IPS DF 4.7 (cell line): ENCODE data around the gene BAIAP2.

Source experiments
- DNase-seq: peaks from one replicate; pipeline ENCODE4 v3.0.0-alpha.2; 2013; ENCODE audit warnings: low spot score; ENCODE audit errors: extremely low read depth

BAIAP2 gene

DNA sequence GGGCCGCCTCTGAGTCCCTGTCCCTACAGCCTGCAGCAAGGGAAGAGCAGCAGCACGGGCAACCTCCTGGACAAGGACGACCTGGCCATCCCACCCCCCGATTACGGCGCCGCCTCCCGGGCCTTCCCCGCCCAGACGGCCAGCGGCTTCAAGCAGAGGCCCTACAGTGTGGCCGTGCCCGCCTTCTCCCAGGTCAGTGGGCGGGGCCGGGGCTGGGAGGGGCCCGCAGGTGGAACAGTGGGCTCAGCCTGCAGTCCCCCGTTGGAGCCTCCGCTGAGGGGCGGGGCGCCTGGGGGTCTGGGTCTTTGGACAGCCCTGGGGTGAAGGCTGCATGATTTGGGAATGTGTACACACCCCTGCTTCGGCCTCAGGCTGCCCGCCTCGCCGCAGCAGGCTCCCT is 71.8 kb downstream of the BAIAP2 start:
- no peak for DNase-seq

DNA sequence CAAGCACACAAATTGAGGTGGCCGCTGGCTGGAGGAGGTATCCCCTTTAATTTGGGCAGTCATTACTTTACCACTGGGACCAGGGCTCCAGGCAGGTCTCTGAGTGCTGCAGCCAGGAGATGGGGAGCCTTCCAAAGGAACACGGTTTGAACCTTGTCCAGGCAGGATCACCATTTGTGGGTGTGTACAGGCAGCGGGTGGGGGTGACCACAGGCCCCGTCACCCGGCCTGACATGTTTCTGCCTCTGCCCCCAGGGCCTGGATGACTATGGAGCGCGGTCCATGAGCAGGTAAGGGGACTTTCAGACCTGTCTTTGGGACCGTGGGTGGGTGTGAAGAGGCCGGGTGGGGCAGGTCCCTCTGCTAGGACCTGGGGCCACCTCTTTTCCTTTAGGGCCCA is 73.3 kb downstream of the BAIAP2 start:
- DNase-seq: no peak

DNA sequence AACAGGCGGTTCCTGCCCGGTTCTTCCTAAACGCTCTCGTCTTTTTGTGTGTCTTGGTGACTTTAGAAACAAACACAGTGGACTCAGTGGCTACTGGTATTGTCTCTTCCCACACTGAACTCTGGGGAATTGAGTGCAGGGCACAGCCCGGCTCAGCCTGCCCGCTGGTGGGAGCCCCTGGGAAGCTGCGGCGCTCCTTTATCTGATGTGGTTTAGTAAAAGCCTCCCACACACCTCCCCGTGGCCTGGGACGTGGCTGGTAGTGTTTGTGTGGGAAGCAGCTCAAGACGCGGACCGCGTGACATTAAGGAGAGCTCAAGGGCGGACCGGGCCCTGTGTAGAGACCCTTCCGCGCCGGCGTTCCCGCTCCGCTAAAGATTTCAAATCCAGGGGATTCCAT is 75.0 kb downstream of the BAIAP2 start:
- DNase-seq: no peak

DNA sequence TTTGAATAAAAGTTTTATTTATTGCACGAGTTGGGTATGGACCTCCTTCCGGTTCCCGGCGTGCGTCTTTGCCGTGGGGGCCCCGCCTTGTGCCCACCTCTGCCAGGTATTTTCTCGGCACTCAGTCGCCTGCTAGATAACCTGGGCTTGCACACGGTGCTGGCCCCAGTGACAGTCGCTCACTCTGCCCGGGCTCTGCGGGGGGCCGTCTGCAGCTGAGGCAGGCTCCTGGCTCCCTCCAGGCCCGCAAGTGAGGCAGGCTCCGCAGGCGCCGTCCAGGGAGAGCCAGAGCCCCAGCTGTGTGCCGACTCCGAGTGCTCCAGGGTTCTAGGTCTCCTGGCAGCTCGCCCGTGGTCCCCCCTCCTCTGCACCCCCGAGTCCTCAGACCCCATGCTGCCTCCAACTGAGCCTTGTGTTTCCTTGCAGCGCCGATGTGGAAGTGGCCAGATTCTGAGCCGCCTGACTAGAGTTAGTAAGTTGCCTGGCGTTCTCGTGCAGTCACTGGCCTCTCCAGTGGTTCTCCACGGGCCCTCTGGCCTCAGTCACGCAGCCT is 75.6 kb downstream of the BAIAP2 start:
- DNase-seq: no peak

DNA sequence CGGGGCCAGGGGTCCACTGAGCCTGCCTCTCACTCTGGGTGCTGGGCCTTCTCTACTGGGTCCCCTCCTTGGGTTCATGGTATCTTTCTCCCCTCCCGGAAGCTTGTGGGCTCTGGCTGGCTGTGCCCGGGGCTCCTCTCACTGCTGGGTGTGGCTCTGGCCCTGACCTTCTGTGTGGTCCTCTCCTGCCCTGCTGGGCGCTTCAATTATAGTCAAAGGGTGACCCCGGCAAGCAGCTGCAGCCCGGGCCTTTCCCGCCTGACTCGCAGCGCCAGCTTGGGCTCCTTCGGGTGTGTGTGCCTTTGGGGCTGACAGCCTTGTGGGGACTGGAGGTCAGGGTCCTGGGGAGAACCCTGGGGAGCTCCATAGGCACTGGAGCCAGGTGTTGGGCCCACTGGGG is 76.1 kb downstream of the BAIAP2 start:
- no peak for DNase-seq

DNA sequence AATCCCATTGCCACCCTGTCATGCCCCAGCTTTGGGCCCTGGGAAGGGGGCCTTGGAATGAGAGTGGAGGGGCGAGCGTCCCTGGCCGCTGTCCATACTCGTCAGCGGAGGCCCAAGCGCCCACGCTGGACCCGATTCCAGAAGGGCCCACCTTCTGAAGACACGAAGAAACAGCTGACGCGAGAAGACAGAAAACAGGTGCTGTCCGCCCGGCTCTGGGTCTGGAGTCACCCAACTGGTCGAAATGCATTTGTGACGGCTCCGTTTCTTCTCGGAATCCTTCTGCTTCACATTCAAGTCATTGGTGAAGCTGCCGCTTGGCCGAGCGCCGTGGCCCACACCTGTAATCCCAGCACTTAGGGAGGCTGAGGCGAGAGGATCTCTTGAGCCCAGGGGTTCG is 77.5 kb downstream of the BAIAP2 start:
- DNase-seq: no peak

DNA sequence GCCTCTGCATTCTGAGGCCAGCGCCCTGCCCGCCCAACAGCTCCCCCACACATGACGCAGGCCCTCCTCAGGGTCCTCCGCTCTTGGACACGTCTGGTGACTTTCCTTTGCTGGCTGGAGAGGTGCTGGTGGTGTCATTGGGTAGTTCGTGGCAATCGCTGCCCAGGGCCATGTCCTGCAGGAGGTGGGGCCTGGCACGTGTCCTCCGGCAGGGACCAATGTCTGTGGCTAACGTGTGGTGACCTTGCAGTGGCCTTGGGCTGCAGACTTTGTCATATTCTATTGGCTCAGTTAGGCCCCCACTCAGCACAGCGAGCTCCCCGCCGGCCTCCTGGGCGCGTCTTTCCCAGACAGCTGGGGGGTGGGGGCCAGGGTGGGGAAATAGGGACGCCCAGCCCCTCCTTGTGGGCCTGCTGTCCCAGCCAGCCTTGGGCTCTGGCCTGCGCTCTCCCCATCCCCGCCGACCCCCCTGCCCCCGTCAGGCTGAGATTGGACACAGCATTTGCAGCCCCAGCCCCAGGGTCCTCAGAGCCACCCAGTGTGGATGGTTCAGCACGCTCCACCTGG is 78.3 kb downstream of the BAIAP2 start:
- no peak for DNase-seq

DNA sequence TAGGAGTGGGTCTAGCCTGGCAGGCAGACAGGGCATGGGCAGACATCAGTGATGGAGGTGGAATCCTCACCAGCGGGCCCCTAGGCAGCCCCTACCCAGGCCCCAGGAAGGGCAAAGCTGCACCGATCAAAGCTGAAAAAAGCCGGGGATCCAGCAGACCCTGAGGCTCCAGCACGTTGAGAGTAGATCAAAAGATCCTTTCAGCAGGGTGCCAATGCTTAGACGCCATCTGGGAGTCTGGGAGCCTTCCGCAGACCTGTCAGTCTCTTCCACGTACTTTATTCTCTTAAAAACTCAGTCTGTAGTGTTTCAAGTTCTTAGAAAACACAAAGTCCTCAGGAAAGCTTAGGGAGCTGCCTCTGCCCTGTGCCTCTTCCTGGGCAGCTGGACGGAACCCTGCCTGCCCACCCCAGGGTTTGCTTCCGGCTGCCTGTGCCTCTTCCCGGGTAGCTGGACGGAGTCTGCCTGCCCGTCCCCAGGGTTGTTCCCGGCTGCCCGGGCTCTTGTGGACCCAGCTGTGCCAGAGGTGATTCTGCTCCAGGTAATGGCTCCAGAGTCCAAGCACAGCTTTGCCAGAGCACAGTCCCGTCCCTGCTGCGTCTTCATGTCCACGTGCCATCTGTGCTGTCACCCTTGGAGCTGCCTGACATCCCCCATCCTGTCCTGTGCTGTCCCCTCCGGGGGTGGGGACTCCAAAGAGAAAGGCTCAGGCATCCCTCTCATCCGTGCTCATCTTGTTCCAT is 79.6 kb downstream of the BAIAP2 start:
- DNase-seq: no peak

DNA sequence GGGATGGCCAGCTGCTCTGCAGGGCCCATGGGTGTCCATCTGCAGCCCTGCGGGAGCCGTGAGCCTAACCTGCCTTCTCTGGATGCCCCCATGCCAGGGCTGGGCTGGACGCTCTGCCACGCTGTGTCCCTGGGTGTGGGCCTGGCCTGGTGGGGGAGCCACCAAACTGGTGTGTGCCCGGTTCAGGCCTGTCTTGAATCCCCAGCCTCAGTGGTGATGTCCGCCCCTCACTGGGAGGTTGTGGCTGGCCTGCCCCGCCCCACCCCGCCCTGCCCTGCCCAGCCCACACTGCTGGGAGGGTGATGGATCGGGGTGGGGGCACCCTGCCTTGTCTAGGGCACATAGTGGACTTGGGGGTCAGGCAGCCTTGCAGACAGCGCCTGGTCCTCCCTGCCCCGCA is 80.3 kb downstream of the BAIAP2 start:
- no peak for DNase-seq

DNA sequence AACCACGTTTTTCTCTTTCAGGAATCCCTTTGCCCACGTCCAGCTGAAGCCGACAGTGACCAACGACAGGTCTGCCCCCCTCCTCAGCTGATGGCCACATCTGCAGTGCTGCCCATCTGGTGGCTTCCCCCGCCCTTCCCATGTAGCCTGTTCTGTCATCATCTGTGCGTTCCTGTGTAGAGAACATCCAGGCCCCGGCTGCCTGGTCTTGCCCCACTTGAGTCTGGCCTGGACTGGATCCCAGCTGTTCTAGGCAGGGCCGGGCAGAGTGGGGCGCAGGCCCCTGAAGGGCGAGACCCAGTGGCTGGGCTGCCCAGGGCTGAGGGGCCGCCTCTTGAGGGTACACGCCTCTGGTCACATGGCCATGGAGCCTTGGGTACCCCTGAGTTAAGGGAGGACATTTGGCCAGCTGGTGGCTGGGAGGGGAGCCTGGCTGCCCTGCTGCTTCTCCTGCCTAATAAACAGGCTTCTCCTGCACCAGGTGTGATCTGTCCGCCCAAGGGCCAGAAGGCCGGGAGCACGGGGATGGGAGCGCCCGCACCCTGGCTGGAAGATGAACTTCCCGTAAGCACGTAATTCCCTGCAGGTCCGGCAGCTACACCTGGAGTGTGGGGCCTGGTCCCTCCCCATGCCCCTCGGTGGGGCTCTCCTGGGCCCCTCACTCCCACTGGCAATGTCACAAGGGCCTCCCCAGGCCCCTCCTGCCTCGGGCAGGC is 81.0 kb downstream of the BAIAP2 start:
- DNase-seq: no peak

DNA sequence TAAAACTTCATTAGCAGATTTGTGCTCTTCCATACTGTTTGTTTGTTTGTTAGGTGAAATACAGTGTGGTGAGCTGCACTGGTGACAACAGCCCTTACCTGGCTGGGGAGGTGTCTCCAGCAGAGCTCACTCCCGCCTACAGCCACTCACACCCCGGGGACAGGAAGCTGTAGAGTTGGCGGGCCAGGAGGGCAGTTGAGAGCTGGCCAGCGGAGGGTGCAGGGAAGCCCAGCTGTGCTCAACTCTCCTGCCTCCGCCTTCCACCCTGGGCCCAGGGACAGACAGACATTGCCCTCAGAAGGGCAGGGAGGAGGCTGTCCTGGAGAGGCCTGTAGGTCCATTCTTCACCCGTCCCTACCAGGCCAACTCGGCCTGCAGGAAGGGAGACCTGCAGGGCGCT is 81.8 kb downstream of the BAIAP2 start:
- DNase-seq: no peak

DNA sequence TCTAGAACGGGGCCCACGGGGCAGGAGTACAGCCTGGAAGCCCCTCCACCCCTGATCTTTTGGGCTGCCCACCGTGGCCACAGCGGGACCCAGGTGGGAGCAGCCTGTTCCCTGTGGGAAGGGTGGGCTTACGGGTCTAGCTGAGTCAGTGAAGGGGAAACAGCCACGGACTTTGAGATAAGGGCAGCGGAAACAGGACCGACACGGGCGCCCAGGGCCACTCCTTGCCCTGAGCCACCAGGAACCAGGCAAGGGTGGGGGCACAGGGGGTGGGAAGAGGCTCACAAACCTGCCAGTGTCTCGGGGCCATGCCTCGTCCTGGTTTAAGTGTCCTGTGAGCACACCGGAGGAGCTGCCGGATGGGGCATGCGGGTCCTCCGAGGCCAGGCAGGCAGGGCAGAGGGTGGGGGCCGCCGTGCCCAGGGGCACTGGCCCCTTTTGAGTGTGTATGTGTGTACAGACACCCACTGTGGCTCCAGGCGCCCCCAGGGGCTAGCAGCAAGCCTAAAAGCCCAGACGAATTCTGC is 82.8 kb downstream of the BAIAP2 start:
- DNase-seq: no peak

DNA sequence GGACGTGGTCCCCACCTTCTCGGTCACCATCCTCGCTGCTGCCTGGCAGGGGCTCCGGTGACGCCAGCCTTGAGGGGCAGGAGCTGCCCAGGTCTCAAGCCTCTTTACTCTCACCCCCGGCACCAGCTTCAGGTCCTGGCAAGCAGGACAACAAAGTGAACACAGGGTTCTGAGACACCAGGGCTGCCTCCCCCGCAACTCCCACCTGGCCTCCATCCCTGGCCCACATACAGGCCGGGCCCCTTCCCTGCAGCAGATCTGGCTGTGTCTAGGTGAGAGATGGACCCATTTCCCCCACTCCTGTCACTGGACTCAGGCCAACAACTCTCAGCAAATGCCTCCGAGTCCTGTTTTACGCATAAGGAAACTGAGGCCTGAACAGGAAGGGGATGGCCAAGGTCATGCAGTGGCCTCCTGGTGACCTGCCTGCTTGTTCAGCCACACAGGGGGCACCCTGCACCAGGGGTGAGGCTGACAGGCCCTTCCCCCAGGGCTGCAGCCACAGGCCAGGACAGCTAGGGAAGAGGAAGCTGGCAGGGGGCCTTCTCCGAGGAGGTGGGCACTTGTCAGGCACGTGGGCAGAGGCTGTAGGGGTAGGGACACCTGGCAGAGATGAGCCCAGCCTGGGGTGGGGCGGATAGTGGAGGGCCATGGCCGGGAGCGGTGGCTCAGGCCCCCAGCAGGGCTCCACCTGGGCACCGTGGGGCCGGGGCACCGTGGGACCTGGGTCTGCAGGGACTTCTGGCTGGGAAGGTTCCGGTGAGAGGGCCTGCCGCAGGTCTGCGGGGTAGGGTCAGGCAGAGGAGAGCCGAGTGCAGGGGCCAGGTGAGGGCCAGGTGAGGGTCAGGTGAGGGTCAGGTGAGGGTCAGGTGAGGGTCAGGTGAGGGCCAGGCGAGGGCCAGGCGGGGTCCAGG is 83.6 kb downstream of the BAIAP2 start:
- no peak for DNase-seq

DNA sequence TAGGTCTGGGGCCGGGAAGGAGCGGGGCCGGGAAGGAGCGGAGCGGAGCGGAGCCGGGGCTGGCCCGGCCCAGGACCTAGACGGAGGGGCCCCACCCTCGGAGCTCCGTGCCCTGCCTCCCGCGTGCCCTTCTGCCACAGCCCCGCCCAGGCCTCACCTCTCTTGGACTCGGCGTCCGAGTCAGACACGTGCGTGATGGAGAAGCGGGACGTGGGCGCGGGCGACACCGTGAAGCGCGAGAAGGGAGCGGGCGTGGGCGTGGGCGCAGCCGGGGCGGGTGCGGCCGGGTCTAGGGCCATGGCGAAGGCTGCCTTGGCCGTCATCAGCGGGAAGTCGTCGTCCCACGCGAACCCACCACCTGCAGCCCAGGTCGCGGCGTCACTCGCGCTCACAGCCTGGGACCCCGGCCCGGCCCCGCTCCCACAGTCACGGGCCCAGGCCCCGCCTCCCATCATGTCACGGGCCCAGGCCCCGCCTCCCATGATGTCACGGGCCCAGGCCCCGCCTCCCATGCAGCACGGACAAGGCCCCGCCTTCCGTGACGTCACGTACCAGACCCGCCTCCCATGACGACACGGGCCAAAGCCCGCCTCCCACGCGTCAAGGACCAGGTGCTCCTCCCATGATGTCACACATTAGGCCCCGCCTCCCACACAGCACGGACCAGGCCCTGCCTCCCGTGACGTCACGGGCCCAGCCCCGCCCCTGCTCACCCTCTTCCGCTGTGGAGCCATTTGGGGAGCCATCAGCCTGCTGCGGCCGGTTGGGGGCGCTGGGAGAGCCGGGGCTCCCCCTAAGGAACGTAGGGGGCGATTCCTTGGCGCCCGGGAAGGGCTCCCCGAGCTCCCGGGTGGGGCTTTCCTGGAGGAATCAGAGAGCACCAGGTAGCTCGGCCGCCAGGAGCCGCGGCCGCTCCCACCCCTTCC is 84.5 kb downstream of the BAIAP2 start:
- peak; percentile 53 for DNase-seq

DNA sequence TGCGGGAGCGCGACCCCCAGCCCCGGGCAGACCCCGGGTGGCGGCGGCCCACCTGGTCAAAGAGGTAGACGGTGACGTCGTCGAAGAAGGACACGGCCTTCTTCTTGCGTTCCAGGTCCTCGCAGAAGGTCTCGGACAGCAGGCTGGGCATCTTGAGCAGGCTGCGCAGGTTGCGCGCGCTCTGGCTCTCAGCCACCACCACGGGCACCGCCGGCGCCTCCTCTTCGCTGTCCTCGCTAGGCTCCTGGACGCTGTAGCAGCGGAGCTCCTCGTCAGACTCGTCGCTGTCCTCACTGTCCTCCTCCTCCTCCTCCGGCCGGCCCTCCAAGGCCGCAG is 85.2 kb downstream of the BAIAP2 start:
- no peak for DNase-seq

DNA sequence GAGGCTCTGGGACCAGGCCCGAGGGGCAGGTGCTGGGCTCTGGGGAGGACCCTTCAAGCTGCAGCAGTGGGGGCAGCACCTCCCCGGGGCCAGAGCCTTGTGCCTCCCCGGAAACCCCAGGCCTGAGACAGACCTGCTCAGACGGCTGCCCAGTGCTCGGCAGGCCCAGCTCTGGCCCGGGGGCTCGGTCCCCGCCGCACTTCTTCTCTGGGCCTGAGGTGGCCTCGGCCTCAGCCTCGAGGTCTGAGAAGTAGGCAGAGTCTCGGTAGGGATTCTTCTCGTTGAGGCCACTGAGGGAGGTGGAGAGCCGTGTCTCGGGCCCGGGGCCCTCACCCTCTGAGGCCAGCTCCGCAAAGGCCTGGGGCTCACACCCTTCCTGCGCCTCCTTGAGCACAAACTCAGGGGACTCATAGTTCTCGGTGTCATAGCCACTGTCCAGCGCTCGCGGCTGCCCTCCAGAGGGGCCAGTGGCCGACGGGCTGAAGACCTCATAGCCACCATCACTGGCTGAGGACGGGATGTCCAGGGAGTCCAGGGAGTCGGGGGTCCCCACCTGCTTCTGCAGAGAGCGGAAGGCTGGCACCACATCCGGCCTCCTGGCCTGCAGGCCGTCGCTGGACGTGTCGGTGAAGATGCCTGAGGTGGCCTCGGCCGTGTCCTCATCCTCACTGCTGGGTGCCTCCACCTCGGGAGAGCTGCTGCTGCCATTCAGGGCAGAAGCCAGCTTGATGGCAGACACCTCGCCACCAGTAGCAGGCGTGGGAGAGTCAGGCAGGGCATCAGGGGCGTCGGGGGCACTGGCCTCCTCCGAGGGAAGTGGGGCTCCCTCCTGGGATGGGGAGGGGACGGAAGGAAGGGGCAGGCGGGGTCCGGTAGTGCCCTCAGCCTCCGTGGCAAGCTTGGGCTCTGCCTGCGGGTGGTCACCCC is 86.0 kb downstream of the BAIAP2 start:
- DNase-seq: no peak

DNA sequence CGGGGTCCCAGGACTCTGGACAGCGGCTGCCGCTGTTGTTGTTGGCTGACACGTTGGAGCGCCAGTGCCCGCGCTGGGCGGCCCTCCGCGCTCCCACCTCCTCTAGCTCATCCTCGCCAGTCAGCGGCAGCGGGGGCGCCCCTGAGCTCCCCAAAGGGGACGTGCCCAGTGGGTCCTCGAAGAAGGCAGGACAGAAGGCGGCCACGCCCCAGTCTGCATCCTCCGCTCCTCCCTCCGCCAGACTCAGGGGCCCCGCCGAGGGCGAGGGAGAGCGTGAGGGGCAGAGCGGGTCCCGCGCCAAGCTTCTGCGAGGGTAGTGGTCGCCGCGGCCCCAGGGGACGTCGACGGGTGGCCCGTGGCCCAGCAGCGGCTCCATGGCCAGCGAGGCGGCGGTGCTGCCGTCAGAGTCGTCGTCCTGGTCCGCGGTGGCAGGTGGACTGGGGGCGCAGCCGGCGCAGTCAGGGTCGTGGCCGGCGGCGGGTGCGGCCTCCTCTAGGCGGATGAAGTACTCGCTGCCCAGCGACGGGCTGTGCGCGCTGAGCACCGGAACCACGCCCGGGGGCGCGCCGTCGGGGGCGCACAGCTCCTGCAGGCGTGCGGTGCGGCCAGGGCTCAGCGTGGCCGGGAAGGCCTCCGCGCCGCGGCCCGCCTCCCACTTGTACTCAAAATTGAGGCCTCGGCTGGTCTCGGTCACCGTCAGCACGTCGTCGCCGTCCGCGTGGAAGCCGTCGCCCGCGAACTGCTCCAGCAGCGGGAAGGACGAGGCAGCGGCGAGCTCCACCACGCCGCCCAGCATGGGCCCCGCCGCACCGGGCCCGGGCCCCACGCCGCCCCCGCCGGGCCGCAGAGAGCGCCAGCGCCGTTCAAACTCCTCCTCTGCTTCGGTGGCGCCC is 87.1 kb downstream of the BAIAP2 start:
- DNase-seq: no peak
